Liver (tissue), 9 donors: ENCODE results near the gene ROPN1B. TPM values are rescaled to one million over a fixed set of nuclear protein-coding genes. Genes with fewer than 3 reads are reported as not detected.
"Not testable (repeated sequence)": the region's sequence is repeated elsewhere in the genome, so short reads cannot be mapped to it uniquely, and the experiment has no call there.

ENCODE experiments used
- DNase-seq: peaks from one replicate; pipeline ENCODE4 v3.0.0-alpha.2; 2017; ENCODE audit warnings: low spot score
- H3K27ac ChIP-seq, 2 donors: one replicate each; pipeline ENCODE4 v1.7.0; 2013; ENCODE audit warnings: inconsistent platforms in 2 of 2, low read length in 2 of 2, control low read depth in 1 of 2, low read depth in 1 of 2, mild to moderate bottlenecking in 1 of 2
- H3K27me3 ChIP-seq, 4 donors: one replicate each; pipeline versions ENCODE4 v1.6.1 to v1.7.0; 2013; ENCODE audit warnings: low read length in 3 of 4, inconsistent platforms in 1 of 4, mild to moderate bottlenecking in 1 of 4, moderate library complexity in 1 of 4; ENCODE audit not compliant: control insufficient read depth in 4 of 4, insufficient read depth in 4 of 4
- H3K36me3 ChIP-seq, 4 donors: one replicate each; pipeline versions ENCODE4 v1.6.1 to v1.7.0; 2013; ENCODE audit warnings: low read length in 3 of 4, mild to moderate bottlenecking in 3 of 4, low read depth in 1 of 4, moderate library complexity in 1 of 4; ENCODE audit not compliant: control insufficient read depth in 4 of 4, insufficient read depth in 3 of 4
- H3K4me1 ChIP-seq, 4 donors: one replicate each; pipeline versions ENCODE4 v1.6.1 to v1.7.0; 2013; ENCODE audit warnings: low read length in 3 of 4, mild to moderate bottlenecking in 3 of 4, moderate library complexity in 1 of 4; ENCODE audit not compliant: control insufficient read depth in 4 of 4, insufficient read depth in 4 of 4
- H3K4me3 ChIP-seq, 3 donors: one replicate each; pipeline versions ENCODE4 v1.6.1 to v1.7.0; 2013; ENCODE audit warnings: low read length in 3 of 3, control low read depth in 1 of 3, low read depth in 1 of 3, mild to moderate bottlenecking in 1 of 3
- H3K9ac ChIP-seq, 2 donors: one replicate each; pipeline ENCODE4 v1.7.0; 2013; ENCODE audit warnings: low read length in 2 of 2, mild to moderate bottlenecking in 2 of 2, moderate library complexity in 2 of 2, control low read depth in 1 of 2, low read depth in 1 of 2
- H3K9me3 ChIP-seq, 4 donors: one replicate each; pipeline versions ENCODE4 v1.6.1 to v1.7.0; 2013; ENCODE audit warnings: low read length in 3 of 4; ENCODE audit not compliant: control insufficient read depth in 4 of 4
- RAD21 ChIP-seq, 2 donors: IDR thresholded peaks; 2 replicates each; pipeline ENCODE4 v1.6.1; 2016; ENCODE audit warnings: antibody characterized with exemption in 2 of 2, mild to moderate bottlenecking in 2 of 2
- WGBS: extraction: QIAGEN DNeasy Blood & Tissue Kit; methylation state at CpG from one replicate; pipeline ENCODE4 v1.1.7; 2013; 5-methylcytosine and 5-hydroxymethylcytosine counted together
- polyA plus RNA-seq, 2 donors: library from polyadenylated mRNA; stranded (reverse) in 1 of 2; unstranded in 1 of 2; fragments of 200-250 nt in 1 of 2; fragments of >200 nt in 1 of 2; fragmentation: Nextera tagmentation in 1 of 2; extraction: Ambion mirVana in 1 of 2; gene quantifications; one replicate each; pipeline versions ENCODE4 v1.2.1 to v1.2.3, GENCODE V29; 2013 to 2015
- total RNA-seq, 2 donors: library from RNA; depleted of rRNA; stranded (reverse); fragments of >200 nt; gene quantifications; one replicate each; pipeline ENCODE4 v1.2.3, GENCODE V29; 2014
- TF ChIP-seq, protein P1 (sequence below): fragments of 150-350 bp; IDR thresholded peaks from 2 replicates; pipeline ENCODE4 v1.5.1; 2017; ENCODE audit warnings: improper control_type of control experiment, low read depth, low read length; ENCODE audit not compliant: missing input control
- donor health status: healthy.
- donor health status: healthy.
- donor health status: healthy.
- donor health status: healthy.
- donor health status: healthy.

The ROPN1B gene
- total RNA-seq (under 1 TPM in 1 of 2 donors, not detected in 1; 0.84 TPM), polyA plus RNA-seq (under 1 TPM; 0.69 to 0.72 TPM)

- not testable (repeated sequence) for H3K27ac ChIP-seq, H3K9me3 ChIP-seq, H3K4me3 ChIP-seq, H3K4me1 ChIP-seq, H3K36me3 ChIP-seq, H3K9ac ChIP-seq, DNase-seq, H3K27me3 ChIP-seq
- WGBS = 4% methylated on average over 5 of the region's 50 CpGs
Measured at GRCh38 chr3:125968701-125969592, at the start of gene ROPN1B. TSS of gene ROPN1B (plus strand) at chr3:125969178. CDS start at chr3:125972055, 2,877 bp downstream.

DNA sequence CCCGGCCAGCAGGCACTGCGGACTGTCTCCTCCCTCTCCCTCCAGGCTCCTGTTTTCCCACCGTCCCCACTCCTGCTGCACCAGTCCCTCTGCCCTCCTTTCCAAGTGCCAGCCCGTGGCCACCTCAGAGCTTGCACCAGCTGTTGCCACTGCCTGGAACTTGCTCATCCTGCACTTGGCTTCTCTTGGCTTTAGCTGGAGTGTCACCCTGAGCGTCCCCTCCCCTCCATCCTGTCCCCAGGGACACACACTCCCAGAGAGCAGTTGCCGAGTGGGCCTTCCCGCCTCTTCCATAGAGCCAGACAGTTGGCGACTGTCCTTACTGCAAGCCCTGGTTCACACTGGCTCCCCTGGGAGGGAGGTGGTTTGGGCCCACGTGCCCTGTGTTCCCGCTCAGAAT is 48.8 kb upstream of the ROPN1B start:
- not testable (repeated sequence) for H3K4me1 ChIP-seq, H3K9ac ChIP-seq, H3K9me3 ChIP-seq, H3K4me3 ChIP-seq, H3K27me3 ChIP-seq, H3K27ac ChIP-seq, H3K36me3 ChIP-seq, DNase-seq
- 92% methylated on average over 10 of the region's 10 CpGs for WGBS

DNA sequence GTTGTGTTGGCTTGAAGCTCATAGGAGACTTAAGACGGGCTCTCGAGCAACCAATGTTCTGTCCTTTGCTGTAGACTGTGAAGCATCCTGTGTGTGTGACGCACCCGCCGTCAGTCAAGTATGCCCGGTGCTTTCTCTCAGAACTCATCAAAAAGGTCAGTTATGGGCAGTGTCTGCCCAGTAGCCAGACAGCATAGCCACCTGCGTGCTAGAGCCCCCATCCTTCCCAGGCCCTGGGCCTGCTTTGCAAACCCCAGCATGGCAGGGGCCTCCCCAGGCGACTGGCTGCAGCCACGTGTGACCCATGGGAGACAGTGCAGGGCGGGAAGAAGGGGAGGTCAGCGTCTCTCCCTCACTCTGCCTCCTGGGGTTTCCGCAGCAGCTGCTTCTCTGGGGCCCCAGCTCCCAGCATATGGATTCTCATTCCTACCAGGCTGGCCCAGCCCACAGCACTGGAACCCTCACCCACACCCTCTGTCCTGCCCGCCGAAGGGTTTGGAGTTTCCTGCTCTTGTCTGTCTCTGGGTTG is 48.2 kb upstream of the ROPN1B start:
- H3K9ac ChIP-seq, H3K9me3 ChIP-seq, H3K36me3 ChIP-seq, H3K4me1 ChIP-seq, H3K4me3 ChIP-seq, DNase-seq, H3K27me3 ChIP-seq, H3K27ac ChIP-seq: not testable (repeated sequence)
- WGBS = 86% methylated on average over 14 of the region's 14 CpGs

- 41% methylated on average over 5 of the region's 5 CpGs for WGBS
Measured at GRCh38 chr3:125921712-125922111, 47.3 kb upstream of the ROPN1B start.

GRCh38 chr3:125923324-125924115 is 45.5 kb upstream of the ROPN1B start:
- not testable (repeated sequence) for H3K4me3 ChIP-seq, H3K27me3 ChIP-seq, H3K36me3 ChIP-seq, H3K9me3 ChIP-seq, H3K27ac ChIP-seq, H3K9ac ChIP-seq, H3K4me1 ChIP-seq
- WGBS = 96% methylated on average over 16 of the region's 16 CpGs
- DNase-seq = peak; percentile 16

More at GRCh38 chr3:125921712-125922111, 47.3 kb upstream of the ROPN1B start:
- not testable (repeated sequence) for H3K27ac ChIP-seq, H3K4me1 ChIP-seq, H3K27me3 ChIP-seq, DNase-seq, H3K9ac ChIP-seq, H3K9me3 ChIP-seq, H3K36me3 ChIP-seq, H3K4me3 ChIP-seq
- TF ChIP-seq, protein P1, sequence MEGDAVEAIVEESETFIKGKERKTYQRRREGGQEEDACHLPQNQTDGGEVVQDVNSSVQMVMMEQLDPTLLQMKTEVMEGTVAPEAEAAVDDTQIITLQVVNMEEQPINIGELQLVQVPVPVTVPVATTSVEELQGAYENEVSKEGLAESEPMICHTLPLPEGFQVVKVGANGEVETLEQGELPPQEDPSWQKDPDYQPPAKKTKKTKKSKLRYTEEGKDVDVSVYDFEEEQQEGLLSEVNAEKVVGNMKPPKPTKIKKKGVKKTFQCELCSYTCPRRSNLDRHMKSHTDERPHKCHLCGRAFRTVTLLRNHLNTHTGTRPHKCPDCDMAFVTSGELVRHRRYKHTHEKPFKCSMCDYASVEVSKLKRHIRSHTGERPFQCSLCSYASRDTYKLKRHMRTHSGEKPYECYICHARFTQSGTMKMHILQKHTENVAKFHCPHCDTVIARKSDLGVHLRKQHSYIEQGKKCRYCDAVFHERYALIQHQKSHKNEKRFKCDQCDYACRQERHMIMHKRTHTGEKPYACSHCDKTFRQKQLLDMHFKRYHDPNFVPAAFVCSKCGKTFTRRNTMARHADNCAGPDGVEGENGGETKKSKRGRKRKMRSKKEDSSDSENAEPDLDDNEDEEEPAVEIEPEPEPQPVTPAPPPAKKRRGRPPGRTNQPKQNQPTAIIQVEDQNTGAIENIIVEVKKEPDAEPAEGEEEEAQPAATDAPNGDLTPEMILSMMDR = peak; percentile 34
- TF ChIP-seq RAD21 (IDR thresholded peaks at IDR 0.05) = peak; percentile 72 to 78

DNA sequence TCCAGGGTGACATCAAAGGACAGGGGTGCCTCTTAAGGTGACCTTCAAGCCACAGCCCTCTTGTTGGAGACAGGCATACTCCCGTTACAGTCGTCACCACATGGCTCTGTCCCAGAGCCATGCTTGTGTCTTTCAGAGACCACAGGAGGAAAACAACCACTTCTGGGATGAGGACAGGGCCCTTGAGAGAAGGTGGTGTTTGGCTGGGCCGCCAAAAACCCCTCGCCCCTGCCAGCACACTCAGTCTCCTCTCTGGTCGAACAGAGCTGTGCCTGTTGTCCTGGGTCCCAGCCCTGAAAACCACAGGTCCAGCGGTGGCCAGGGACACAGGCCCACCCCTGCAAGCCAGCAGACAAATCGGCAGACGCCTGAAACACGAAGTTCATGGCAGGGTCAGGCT is 44.7 kb upstream of the ROPN1B start:
- WGBS = 88% methylated on average over 9 of the region's 9 CpGs
- DNase-seq, H3K36me3 ChIP-seq: not testable (repeated sequence)

DNA sequence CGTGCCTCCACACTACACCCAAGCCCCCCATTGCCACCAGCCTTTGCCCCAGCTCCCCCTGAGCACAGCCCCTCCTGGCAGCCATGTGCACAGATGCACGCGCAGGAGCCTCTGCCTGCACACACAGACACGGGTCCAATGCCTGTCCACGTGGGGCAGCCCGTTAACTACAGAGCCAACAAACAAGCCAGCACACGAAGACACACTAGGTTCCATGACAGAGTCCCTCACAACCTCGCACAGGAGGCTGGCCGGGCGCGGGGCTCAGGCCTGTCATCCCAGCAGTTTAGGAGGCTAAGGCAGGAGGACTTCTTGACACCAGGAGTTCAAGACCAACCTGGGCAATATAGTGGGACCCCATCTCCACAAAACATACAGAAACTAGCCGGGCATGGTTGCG is 43.3 kb upstream of the ROPN1B start:
- 92% methylated on average over 13 of the region's 13 CpGs for WGBS
- not testable (repeated sequence) for H3K9me3 ChIP-seq, DNase-seq, H3K27ac ChIP-seq, H3K27me3 ChIP-seq, H3K9ac ChIP-seq, H3K4me1 ChIP-seq, H3K36me3 ChIP-seq, H3K4me3 ChIP-seq

More for the DNA sequence above, 44.7 kb upstream of the ROPN1B start:
- not testable (repeated sequence) for H3K9ac ChIP-seq, H3K27me3 ChIP-seq, H3K27ac ChIP-seq, H3K4me3 ChIP-seq, H3K9me3 ChIP-seq, H3K4me1 ChIP-seq
